NCI-H526 (cell line): ENCODE data around the gene SUN5.
"Not testable (repeated sequence)": the region's sequence is repeated elsewhere in the genome, so short reads cannot be mapped to it uniquely, and the experiment has no call there.

ENCODE experiments used
- DNase-seq, 2 experiments: peaks; one replicate each; lab custom pipeline; 2025; lab: John Stamatoyannopoulos, UW

The SUN5 gene

DNA sequence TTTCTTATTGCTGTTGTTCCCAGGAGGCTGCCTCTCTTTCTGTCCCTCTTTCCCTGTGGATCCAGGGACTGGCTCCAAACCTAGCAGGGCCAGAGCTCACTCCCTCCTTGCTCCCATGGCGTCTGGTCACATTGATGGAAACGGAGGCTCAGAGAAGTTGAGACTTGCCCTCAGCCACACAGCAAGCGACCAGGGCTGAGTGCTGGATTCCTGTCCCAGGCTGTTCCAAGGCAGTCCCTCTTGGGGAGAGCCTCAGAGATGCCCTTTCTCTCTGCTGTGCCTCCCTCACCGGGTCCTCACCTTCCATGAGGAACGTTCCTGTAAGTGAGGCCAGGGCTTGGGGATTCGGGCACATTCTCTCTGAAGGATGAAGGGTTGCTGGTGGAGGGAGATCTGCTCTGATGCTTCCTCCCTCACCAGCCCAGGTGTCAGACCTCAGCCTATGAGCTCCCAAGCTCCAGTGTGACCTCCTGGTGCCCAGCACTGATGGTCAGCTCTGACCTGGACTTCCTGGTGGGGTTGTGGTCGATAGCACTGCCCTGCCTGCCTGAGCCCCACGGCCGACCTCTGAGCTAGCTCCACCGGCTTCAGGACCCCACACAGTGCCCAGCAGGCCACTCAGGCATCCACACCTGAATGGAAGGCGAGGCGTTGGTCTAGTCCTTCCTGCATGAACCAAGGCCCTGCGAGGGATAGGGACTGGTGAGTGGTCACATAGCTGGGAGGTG lies 26.8 kb downstream of the SUN5 start:
- no peak for DNase-seq

DNA sequence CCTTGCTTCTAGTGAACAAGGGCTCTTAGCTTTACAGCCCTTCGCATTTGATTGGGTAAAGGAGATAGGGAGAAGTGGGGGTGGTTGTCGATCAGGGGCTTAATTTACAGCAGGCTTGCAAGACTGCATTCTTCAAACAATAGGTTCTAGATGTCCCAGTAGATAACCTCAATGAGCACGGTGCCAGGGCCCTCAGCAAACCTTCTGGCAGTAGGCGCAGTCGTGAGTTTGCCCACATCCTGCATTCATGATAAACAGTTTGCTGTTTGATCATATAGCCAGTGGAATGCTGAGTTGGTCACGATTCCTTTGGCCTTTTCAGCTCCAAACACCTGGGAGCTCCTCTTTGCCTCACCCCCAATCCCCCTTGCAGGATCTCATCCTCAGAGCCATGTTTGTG lies 27.5 kb downstream of the SUN5 start:
- DNase-seq, result no peak

DNA sequence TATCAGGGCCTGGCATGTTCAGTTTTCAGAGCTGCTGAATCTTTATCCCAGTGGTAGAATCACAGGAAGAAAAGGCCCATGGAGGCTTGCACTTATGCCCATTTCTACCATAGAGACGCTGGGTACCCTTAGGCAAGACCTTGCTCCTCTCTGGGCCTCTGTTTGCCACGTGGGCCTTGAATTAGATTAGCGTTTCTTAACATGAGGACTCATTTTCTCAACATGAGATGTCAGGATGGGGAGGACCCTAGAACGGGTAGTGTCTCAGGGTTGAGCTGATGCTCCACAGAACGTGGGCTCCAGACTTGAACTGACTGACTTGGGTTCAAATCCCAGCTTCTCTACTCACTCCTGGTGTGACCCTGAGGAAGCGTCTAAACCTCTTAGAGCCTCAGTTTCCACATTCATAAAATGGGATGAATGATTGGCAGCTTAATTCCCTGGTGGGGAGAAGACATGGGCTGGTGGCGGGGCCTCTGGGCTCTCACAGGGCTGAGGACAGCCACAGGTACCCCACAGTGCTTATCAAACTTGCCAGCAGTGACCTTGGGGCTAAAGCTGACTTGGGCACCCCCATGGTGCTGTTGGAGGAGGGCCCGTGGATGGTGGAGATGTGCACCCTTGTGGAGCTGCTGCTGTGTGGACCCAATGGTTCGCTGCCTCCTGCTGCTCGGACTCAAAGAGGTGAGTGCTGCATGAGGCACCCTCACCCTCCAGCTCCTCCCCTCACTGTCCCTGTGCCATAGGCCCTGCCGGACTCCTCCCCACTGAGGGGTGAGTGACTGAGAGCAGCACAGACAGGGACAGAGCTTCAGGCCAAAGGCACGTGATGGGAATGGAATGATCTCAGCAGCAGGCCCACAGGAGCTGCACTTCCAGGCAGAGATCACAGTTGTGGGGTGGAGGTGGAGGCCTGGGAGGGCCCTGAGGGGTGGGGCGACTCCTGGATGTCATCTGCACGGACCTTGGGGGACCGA lies 28.2 kb downstream of the SUN5 start:
- no peak for DNase-seq

DNA sequence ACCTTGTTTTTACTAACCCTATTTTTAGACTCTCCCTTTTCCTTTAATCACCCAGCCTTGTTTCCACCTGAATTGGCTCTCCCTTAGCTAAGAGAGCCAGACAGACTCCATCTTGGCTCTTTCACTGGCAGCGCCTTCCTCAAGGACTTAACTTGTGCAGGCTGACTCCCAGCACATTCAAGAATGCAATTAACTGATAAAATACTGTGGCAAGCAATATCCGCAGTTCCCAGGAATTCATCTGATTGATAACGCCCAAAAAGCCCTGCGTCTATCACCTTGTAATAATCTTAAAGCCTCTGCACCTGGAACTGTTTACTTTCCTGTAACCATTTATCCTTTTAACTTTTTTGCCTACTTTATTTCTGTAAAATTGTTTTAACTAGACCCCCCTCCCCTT lies 29.1 kb downstream of the SUN5 start:
- DNase-seq, result not testable (repeated sequence)

DNA sequence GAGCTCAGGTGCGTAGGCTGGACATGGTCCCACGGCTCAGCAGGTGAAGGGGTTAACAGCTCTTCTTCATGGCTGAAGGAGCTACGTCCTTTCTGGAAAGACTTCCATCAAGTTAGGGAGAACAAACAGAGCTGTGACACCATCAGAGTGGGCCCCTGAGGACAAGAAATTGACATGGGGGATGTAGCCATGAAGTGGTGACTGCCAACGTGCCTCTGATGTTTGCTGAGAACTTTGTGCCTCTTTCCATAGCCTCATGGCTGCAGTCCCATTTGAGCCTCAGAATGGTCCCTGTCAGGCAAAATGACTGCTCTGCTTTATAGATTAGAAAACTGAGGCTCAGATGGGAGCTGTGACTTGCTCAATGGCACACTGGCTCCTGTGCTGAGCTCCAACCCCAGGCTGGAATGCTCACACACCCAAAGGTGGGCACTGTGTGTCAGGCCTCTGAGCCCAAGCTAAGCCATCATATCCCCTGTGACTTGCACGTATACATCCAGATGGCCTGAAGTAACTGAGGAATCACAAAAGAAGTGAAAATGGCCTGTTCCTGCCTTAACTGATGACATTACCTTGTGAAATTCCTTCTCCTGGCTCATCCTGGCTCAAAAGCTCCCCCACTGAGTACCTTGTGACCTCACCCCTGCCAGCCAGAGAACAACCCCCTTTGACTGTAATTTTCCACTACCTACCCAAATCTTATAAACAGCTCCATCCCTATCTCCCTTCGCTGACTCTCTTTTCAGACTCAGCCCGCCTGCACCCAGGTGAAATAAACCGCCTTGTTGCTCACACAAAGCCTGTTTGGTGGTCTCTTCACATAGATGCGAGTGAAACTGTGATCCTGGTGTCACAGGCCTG lies 29.8 kb downstream of the SUN5 start:
- DNase-seq, result not testable (repeated sequence)

DNA sequence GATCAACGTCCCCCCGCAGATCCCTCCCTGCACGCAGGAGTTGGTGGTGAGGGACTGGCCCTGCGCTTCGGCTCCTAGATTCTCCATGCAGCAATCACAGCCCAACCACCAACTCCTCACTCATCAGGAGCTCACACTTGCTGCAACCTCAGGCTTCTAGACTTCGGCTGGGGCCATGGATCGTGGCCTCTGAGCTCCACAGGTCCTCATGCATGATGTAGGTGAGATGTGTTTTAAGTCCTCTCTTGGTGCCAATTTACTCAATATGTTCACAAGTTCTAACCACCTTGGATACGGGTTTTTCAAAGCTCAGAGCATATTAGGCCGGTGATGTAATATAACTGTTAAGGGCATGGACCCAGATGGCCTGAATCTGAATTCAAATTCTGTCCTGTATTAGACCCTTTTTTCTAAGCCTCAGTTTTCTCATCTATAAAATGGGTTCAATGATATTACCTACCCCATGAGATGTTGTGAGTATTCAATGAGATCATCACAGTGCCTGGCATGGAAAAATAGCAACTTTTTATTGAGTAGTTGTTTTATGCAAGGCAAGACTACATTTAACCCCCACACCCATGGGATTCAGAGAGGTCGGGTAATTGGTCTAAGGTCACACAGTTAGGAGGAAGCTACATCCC lies 31.0 kb downstream of the SUN5 start:
- DNase-seq, result no peak

DNA sequence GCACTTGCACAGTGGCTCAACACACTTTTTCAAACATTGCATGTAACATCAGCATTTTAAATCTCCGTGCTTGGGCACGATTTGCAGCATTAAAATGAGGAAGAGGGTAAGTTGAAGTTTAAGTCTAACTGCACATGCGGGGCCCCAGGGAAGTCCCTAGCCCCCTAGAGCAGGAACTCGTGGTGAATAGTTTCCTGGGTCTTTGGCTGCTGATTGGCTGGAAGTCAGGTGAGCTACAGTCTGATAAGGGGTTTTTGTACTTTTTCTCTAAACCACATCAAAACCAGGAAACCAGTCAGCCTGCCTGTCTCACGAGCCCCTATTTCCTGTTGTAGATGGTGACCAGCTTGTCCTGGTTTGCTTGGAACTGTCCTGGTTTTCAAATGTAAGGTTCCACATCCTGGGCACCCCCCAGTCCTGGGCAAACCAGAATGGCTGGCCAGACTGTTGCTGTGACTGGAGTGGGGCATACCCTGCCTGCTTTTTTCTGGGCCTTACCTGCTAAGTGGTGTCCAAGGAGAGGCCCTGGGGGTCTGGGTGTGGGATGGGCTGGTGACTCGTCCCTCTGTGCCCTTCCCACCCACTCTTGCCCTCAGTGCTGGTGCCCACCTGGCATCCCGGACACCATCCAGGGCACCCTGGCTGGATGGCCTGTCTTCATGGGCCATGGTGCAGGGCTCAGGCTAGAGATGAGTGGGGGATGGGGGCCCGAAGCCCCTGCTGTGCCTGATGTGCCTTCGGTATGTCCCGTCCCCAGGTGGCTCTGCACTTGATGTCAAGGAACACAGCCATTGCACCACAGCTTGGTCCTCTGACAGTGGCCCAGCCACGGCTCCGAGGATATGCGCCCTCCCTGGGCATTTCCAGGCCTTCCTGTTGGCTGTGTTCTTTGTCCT lies 31.8 kb downstream of the SUN5 start:
- DNase-seq, result no peak

DNA sequence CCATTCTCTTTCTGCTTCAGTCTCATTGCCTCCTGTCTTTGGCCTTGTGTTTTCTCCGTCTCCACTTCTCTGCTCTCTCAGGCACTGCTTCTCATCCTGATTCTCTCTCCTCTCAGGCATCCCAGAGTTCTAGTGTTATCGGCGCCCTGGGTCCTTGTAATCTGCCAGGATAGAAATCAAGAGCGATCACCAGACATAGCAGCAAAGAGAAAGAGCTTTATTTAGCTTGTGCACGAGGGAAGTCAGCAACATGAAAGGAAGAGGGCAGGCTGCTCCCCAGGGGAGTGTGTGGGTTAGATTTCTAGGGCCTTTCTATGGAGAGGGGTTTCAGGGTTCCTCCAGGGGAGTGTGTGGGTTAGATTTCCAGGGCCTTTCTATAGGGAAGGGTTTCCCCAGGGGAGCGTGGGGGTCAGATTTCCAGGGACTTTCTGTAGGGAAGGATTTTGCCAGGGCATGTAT lies 32.5 kb downstream of the SUN5 start:
- DNase-seq, result no peak

DNA sequence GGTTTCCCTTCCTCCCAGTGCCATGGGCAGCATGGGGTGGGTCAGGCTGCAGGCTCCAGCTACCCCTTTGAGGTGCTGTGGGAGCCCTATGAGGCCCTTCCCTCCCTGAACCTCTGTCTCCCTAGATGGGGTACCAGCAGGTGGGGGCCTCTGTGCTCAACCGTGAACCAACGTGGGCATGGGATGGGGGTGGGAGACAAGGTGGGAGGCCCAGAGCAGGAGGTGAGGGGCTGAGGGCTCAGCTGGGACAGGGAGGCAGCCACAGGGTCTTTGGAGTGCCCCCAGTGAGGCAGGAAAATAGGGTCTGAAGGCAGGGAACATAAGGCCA lies 33.3 kb downstream of the SUN5 start:
- DNase-seq, result no peak

DNA sequence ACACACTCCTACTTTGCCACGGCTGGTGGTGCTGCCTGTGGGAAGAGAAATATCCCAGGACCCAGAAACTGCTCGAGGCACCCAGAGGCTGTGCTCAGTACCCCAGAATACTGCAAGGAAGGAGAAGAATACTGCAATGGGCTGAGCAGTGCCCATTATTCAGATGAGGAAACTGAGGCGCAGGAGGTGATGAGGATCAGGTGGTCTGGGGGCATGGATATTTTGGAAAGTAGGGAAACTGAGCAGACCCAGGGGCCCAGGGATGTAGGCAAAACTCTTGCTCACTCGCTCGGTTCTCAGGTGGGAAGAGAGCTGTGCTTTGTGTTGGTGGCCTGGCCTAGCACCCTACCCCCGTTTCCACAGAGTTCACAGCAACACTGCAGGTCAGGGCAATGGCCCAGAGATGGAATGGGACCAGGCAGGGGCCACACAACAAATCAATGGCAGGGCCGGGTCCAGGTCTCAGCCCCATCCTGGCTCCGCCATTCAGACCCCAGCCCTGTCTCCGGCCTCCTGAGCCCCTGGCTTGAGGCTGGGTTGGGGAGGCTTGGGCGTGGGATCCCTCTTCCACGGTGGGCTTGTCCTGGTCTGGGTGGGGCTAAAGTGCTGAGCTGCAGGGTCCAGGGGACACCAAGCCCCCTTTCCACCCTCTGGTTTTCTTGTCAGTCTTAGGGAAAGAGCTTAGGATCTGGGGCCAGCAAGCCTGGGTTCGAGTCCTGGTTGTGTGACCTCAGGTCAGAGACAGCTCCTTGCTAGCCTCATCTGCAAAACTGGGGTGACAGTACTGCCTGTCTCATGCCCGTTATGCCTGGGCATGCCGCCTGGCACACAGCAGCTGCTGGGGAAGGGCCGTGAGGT lies 33.9 kb downstream of the SUN5 start:
- DNase-seq, result no peak

DNA sequence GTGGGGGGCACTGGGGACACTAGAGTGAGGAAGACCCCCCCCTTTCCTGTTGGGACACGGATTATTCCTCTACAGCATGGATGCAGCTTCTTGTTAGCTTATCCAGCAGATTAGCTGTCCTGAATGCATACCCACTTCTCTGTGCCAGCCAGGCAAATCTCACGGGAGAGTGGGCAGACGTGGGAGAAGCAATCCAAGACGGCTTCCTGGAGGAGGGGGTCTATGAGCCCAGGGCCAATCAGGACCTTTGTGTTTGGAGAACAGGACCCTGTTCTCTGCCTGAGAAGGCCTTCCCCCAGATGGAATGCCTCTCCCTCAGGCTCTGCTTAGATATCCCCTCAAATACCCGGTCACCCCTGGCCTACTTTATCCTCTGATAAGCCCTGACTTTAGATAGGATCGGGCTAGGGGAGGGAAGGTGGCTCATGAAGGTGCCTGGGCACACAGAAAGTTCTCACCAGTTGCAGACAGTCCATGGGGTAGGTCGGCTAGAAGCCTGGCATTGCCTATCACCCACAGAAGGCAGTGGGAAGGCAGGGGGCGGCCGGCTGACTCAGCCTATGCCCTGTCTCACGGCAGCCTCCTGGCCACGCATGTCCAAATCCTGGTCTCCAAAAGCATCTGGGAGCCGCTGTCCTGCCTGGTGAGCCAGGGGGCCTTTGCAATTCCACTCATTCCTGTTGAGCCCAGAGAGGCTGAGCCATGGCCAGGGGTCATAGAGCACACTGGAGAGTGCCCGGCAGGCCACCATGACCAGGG lies 34.7 kb downstream of the SUN5 start:
- DNase-seq, result no peak

DNA sequence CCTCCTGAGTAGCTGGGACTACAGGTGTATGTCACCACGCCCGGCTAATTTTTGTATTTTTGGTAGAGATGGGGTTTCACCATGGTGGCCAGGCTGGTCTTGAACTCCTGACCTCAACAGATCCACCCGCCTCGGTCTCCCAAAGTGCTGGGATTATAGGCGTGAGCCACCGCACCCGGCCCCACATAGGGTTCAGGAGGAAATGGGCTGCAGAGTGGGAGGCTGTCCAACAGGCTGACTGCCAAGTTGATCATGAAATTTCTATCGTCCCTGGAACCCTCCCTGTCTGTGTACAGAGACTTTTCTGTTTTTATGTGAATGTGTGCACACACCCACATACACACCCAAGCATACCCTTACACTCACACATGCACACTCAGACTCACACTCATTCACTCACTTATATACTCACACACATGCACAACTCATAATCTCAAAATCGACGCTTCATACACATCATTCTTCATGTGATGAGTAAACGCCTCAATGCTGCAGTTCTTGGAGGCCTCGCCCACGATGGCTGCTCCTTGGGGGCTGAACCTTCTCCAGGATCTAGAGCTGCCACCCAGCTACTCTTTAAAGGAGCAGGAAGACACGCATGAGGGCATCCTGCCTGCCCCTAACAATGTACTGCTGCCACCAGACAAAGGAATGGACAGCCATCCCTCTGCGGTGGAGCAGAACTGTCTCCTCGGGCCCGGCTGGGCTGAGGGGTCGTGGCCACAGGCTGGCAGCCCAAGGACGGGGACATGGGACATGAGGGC lies 35.6 kb downstream of the SUN5 start:
- no peak for DNase-seq

DNA sequence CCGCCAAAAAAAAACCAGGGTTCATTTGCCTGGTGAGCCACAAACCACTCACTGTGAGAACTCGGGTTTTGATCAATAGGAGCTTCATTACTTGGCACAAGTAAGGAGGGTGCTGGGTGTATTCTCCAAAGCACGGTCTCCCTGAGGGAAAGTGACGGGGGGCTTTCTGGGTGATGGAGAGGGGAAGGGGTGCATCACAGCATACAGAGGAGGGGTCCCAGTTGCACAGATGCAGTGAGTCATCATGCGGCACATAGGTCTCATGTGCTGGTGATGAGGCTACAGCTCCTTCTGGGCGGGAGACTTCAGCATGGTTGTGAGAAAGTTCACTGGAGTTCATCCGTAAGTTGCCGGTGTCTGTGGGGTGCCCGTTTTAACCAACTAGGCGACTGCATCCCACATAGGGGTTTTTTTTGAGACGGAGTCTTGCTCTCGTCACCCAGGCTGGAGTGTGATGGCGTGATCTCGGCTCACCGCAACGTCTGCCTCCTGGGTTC lies 36.2 kb downstream of the SUN5 start:
- no peak for DNase-seq

DNA sequence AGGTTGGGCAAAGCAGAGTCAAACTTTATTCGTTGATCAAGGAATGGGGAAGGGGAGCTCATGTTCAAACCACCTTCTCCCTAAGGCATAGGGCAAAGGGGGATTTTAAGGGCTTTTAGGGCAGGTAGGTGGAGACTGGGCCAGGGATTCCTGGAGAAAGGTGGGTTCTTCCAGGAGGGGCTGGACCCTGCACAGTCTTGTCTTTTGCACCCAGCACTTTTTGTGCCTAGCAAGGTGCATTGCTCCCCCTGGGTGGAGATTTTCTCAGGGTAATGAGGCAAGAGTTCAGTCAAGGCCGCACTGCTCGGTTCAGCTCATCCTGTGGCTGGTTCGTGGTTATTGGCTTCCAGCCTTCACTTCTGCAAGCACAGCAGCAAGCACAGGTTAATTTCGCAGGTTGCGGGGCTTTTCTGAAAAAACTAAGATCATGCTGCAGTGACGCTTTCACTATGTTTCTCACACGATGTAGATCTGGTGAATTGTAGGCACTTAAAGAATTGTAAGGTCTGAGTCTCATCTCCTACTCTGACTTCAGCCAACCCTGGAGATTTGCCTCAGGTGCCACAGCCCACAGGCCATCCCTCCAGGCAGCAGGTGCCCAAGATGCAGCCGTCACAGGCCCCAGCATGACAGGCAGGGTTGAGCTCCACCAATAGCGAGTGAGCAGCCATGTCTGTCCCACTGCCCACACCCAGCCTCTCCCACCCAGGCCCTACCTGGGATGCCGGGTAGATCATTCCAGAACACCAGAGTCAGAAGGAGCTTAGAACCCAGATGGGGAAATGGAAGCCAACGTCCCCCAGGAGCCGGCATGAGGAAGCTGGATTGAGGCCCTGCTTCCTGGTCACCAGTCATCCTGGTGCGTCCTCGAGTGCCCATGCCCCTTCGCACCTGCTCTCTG lies 37.1 kb downstream of the SUN5 start:
- no peak for DNase-seq

DNA sequence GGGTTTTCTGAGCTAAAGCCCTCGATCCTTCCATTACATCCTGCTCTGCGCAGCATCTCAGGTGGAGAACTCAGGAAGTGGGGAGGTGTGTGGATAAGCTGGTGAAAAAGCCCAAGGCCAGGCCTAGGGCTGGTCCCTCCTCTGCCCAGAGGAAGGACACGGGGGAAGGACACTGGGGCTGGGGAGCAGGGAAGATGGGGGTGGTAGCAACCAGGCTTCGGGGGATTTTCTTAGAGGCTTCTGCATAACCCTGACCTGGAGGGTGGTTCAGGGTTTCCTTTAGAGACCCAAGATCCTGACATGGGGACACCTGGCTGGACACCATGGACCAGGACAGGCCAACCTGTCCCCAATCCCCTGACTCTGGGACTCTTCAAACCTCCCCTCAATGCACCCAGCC lies 37.9 kb downstream of the SUN5 start:
- DNase-seq, result no peak

DNA sequence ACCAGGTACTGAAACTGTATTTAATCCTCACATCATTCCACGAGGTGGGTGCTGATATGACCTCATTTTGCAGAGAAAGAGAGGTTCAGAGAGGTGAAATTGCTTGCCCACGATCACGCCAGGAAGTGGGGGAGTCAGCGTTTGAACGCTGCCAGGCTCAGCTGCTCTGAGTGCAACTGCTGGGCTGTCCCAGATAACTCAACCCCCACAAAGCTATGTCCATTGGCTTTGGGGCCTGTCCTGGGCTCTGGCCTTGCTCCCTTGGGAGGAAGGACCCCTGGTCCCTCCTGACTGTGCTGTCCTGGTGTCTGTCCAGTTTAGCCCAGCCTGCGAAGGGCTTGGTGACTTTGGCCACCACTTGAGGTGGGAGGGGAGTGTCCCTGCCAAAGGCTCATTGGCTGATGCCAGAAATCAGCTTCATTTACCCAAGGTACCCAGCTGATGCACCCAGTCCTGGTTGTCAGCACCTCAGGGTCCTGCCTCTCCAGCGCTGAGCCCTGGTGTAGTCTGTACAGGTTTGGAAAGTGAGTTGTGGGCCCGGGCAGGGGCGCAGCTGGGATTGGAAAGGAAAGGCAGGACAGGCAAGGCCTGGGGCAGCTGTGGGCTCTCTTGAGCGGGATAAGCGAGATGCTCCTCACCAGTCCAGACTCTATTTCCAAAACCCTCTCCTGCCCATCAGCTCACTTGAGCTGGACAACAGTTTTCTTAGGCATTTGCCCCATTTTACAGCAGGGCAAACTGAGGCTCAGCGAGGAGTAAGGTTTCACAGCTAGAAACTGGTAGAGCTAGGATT lies 38.5 kb downstream of the SUN5 start:
- DNase-seq, result no peak
